Right lobe of liver (tissue), 4 donors: ENCODE results near the gene CCDC138.

Experiments used
- POLR2A ChIP-seq: fragments of 450-650 bp; IDR thresholded peaks from one replicate; pipeline ENCODE4 v1.6.1; 2017; ENCODE audit warnings: antibody characterized with exemption, mild to moderate bottlenecking
- TF ChIP-seq, protein P1 (sequence below), 4 donors: fragments of 200-600 bp in 3 of 4; fragments of 450-650 bp in 1 of 4; IDR thresholded peaks; one replicate each; pipeline versions ENCODE4 v1.5.1 to v1.8.0; 2016 to 2022; ENCODE audit warnings: antibody characterized with exemption in 4 of 4, mild to moderate bottlenecking in 2 of 4
- donor health status: DM: no; HTN: no; CAD: no.
- donor health status: DM: no; HTN: no; CAD: no.
- donor health status: DM: no; HTN: yes; CAD: no.

DNA sequence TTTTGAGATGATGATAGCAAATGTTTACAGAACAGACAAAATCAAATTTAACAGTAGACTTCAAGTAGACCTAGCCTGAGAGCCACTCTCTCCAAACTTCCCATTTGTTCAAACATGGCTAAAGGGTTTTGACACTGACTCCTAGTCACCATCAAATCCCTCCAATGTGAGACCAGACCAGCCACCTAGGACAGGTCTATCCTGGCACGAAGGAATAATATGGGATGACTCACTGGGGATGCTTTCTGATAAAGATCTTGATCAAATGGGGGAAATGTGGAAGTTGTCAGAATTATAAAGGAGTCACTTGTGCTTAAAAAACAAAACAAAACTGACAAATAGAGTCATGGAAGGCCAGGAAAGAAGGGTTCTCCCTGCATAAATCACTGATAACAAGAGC lies 106.7 kb downstream of the CCDC138 start:
- TF ChIP-seq, protein P1, sequence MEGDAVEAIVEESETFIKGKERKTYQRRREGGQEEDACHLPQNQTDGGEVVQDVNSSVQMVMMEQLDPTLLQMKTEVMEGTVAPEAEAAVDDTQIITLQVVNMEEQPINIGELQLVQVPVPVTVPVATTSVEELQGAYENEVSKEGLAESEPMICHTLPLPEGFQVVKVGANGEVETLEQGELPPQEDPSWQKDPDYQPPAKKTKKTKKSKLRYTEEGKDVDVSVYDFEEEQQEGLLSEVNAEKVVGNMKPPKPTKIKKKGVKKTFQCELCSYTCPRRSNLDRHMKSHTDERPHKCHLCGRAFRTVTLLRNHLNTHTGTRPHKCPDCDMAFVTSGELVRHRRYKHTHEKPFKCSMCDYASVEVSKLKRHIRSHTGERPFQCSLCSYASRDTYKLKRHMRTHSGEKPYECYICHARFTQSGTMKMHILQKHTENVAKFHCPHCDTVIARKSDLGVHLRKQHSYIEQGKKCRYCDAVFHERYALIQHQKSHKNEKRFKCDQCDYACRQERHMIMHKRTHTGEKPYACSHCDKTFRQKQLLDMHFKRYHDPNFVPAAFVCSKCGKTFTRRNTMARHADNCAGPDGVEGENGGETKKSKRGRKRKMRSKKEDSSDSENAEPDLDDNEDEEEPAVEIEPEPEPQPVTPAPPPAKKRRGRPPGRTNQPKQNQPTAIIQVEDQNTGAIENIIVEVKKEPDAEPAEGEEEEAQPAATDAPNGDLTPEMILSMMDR (IDR thresholded peaks at IDR 0.05) = no peak
- no peak for TF ChIP-seq POLR2A
